PFSK-1 (cell line): ENCODE results near the gene ACSF3.

Experiments used
- FOXP2 ChIP-seq: optimal IDR thresholded peaks from 2 replicates; pipeline ENCODE3; 2011; ENCODE audit warnings: borderline replicate concordance, control low read depth, inconsistent platforms; ENCODE audit not compliant: insufficient read depth; ENCODE audit errors: extremely low read length, extremely low read depth
- POLR2AphosphoS5 ChIP-seq: IDR thresholded peaks from 2 replicates; pipeline ENCODE4 v1.6.1; 2012; ENCODE audit warnings: low read depth, mild to moderate bottlenecking, control low read depth, low read length, moderate library complexity
- SIN3A ChIP-seq: IDR thresholded peaks from 2 replicates; pipeline ENCODE4 v1.6.1; 2012; ENCODE audit warnings: mild to moderate bottlenecking, low read length, moderate library complexity, borderline replicate concordance; ENCODE audit not compliant: insufficient read depth
- TAF1 ChIP-seq: IDR thresholded peaks from 2 replicates; pipeline ENCODE4 v1.6.1; 2012; ENCODE audit warnings: low read length, control low read depth, borderline replicate concordance; ENCODE audit not compliant: insufficient read depth
- TF ChIP-seq, protein P1 (sequence below), 2 experiments: IDR thresholded peaks; 2 replicates each; pipeline versions ENCODE4 v1.6.1 to v1.8.0; 2011 to 2012; ENCODE audit warnings: low read depth in 2 of 2, low read length in 2 of 2, control low read depth in 1 of 2, inconsistent platforms in 1 of 2, mild to moderate bottlenecking in 1 of 2, moderate library complexity in 1 of 2; ENCODE audit not compliant: insufficient read depth in 1 of 2

ACSF3 gene

DNA sequence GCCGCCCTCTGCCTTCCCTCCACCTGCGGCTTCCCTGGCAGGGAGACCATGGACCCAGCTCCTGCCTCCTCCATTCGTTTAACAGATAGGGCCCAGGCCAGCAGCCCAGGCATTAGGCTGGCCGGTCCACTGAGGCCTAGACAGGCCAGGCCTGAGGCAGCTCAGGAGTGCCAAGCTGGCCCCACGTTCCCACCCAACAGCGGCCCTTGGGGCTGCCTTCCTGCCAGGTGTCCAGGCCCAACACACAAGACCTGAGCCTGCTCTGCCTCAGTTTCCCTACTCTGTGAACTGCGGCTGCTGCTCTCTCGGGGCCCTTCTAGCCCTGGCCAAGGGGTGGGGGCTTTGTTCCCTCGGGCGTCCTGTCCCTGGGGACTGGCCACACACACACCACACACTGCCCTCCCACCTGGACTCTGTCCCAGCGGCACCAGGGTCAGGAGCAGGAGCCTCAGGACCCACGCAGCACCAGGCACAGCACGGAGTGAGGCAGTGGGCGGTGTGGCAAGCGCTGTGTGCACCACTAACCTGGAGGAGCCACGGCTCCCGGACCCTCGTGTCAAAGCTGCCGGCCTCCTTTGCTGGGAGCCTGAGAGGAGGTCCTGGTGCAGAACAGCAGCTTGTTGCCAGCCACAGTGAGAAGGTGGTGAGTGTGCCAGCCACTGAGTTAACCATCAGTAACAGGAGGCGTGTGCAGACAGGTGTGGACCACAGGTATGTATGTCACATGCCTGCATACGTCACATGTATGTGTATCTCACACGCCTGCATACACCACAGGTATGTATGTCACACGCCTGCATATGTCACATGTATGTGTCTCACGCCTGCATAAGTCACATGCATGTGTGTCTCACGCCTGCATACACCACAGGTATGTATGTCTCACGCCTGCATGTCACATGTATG is 63.3 kb downstream of the ACSF3 start:
- TF ChIP-seq, protein P1, sequence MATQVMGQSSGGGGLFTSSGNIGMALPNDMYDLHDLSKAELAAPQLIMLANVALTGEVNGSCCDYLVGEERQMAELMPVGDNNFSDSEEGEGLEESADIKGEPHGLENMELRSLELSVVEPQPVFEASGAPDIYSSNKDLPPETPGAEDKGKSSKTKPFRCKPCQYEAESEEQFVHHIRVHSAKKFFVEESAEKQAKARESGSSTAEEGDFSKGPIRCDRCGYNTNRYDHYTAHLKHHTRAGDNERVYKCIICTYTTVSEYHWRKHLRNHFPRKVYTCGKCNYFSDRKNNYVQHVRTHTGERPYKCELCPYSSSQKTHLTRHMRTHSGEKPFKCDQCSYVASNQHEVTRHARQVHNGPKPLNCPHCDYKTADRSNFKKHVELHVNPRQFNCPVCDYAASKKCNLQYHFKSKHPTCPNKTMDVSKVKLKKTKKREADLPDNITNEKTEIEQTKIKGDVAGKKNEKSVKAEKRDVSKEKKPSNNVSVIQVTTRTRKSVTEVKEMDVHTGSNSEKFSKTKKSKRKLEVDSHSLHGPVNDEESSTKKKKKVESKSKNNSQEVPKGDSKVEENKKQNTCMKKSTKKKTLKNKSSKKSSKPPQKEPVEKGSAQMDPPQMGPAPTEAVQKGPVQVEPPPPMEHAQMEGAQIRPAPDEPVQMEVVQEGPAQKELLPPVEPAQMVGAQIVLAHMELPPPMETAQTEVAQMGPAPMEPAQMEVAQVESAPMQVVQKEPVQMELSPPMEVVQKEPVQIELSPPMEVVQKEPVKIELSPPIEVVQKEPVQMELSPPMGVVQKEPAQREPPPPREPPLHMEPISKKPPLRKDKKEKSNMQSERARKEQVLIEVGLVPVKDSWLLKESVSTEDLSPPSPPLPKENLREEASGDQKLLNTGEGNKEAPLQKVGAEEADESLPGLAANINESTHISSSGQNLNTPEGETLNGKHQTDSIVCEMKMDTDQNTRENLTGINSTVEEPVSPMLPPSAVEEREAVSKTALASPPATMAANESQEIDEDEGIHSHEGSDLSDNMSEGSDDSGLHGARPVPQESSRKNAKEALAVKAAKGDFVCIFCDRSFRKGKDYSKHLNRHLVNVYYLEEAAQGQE (IDR thresholded peaks at IDR 0.05; ENCODE audit: insufficient read depth in 1 of 2, low read depth in 2 of 2, low read length in 2 of 2) = no peak
- TF ChIP-seq TAF1 (no peak), POLR2AphosphoS5 (no peak), SIN3A (no peak), FOXP2 (no peak)

DNA sequence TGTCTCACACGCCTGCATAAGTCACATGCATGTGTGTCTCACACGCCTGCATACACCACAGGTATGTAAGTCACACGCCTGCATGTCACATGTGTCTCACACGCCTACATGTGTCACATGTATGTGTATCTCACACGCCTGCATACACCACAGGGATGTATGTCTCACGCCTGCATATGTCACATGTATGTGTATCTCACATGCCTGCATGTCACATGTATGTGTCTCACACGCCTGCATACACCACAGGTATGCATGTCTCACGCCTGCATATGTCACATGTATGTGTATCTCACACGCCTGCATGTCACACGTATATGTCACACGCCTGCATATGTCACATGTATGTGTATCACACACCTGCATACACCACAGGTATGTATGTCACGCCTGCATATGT is 64.1 kb downstream of the ACSF3 start:
- TF ChIP-seq, protein P1 (IDR thresholded peaks at IDR 0.05; ENCODE audit: insufficient read depth in 1 of 2, low read depth in 2 of 2, low read length in 2 of 2) = no peak
- TF ChIP-seq FOXP2 (no peak), POLR2AphosphoS5 (no peak), TAF1 (no peak), SIN3A (no peak)

- no peak for TF ChIP-seq TAF1
- TF ChIP-seq FOXP2 = no peak
- no peak for TF ChIP-seq SIN3A
- TF ChIP-seq, protein P1 (IDR thresholded peaks at IDR 0.05; ENCODE audit: insufficient read depth in 1 of 2, low read depth in 2 of 2, low read length in 2 of 2) = no peak
- no peak for TF ChIP-seq POLR2AphosphoS5
Measured at GRCh38 chr16:89159066-89159849, 65.6 kb downstream of the ACSF3 start.

DNA sequence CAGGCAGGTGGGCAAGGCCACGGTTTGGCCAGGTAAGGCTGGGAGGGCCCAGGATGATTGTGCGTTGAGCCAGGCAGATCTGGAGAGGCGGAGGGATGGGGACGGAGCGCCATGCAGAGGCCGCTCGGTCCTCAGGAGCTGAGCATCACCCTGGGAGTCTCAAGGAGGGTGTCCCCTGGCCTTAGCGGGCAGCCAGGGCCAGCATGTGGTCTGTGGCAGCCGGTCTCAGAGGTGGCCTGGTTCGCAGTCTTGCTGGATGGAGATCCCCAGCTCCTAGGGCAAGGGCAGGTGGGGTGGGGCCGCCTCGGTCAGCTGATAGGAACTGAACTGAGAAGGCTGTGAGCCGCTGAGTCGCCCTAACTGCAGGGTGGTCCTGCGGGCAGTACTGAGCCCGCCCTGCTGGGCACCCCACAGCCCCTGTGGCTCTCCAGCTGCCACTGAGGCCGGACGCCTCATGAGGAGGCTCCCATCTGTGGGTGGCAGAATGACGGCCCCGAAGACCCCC is 66.2 kb downstream of the ACSF3 start:
- TF ChIP-seq POLR2AphosphoS5 = no peak
- TF ChIP-seq SIN3A = no peak
- no peak for TF ChIP-seq TAF1
- TF ChIP-seq, protein P1 (IDR thresholded peaks at IDR 0.05; ENCODE audit: insufficient read depth in 1 of 2, low read depth in 2 of 2, low read length in 2 of 2) = no peak
- no peak for TF ChIP-seq FOXP2
